ENCODE results near the gene TIGIT.

TIGIT gene

GRCh38 chr3:114327665-114328064 lies 33.8 kb downstream of the TIGIT start:
- no peak for DNase-seq (ENCODE audit: low read depth, low spot score)
- Histone ChIP-seq H3K9me3 (ENCODE audit: insufficient read depth, low read length) (peaks cover 14% of the 10 kb centered on the region; the same call in 1 of the 2 replicates), H3K4me3 (ENCODE audit: insufficient read length, low read depth) (no peak overlapping the region), H3K4me1 (ENCODE audit: insufficient read depth, insufficient read length) (no peaks in the 10 kb centered on the region), H3K9ac (ENCODE audit: insufficient read length, low read depth) (no peak overlapping the region), H3K36me3 (ENCODE audit: insufficient read depth, insufficient read length, low read length) (no peaks in the 10 kb centered on the region), H3K27me3 (ENCODE audit: insufficient read depth, insufficient read length) (no peaks in the 10 kb centered on the region)
- TF ChIP-seq SUZ12 (IDR thresholded peaks at IDR 0.05; ENCODE audit: extremely low read depth, insufficient read depth, insufficient read length): no peak

GRCh38 chr3:114328345-114328744 lies 34.5 kb downstream of the TIGIT start:
- Histone ChIP-seq H3K9me3 (ENCODE audit: insufficient read depth, low read length) (peaks cover 15% of the 10 kb centered on the region; the same call in 1 of the 2 replicates), H3K4me1 (ENCODE audit: insufficient read depth, insufficient read length) (no peaks in the 10 kb centered on the region), H3K36me3 (ENCODE audit: insufficient read depth, insufficient read length, low read length) (no peaks in the 10 kb centered on the region), H3K27me3 (ENCODE audit: insufficient read depth, insufficient read length) (no peaks in the 10 kb centered on the region), H3K9ac (ENCODE audit: insufficient read length, low read depth) (no peak overlapping the region), H3K4me3 (ENCODE audit: insufficient read length, low read depth) (no peak overlapping the region)
- TF ChIP-seq ZNF274 (IDR thresholded peaks at IDR 0.05; ENCODE audit: low read depth, low read length) (no peak), YY1 (IDR thresholded peaks at IDR 0.05; ENCODE audit: insufficient read depth, insufficient read length) (no peak), SUZ12 (IDR thresholded peaks at IDR 0.05; ENCODE audit: extremely low read depth, insufficient read depth, insufficient read length) (no peak)
- no peak for DNase-seq (ENCODE audit: low read depth, low spot score)

- H3K4me1 ChIP-seq (ENCODE audit: insufficient read depth, insufficient read length): no peaks in the 10 kb centered on the region
- TF ChIP-seq ZNF274 (IDR thresholded peaks at IDR 0.05; ENCODE audit: low read depth, low read length) (no peak), SUZ12 (IDR thresholded peaks at IDR 0.05; ENCODE audit: extremely low read depth, insufficient read depth, insufficient read length) (no peak), YY1 (IDR thresholded peaks at IDR 0.05; ENCODE audit: insufficient read depth, insufficient read length) (no peak)
- H3K36me3 ChIP-seq (ENCODE audit: insufficient read depth, insufficient read length, low read length): no peaks in the 10 kb centered on the region
- no peak overlapping the region for H3K9ac ChIP-seq (ENCODE audit: insufficient read length, low read depth)
- peaks cover 15% of the 10 kb centered on the region; the same call in 1 of the 2 replicates for H3K9me3 ChIP-seq (ENCODE audit: insufficient read depth, low read length)
- H3K27me3 ChIP-seq (ENCODE audit: insufficient read depth, insufficient read length): no peaks in the 10 kb centered on the region
- H3K4me3 ChIP-seq (ENCODE audit: insufficient read length, low read depth): no peak overlapping the region
- no peak for DNase-seq (ENCODE audit: low read depth, low spot score)
These were observed 36.0 kb downstream of the TIGIT start for GRCh38 chr3:114329823-114330222.

- H3K9ac ChIP-seq (ENCODE audit: insufficient read length, low read depth): no peak overlapping the region
- H3K36me3 ChIP-seq (ENCODE audit: insufficient read depth, insufficient read length, low read length): no peaks in the 10 kb centered on the region
- H3K4me3 ChIP-seq (ENCODE audit: insufficient read length, low read depth): no peak overlapping the region
- DNase-seq (ENCODE audit: low read depth, low spot score): no peak
- no peaks in the 10 kb centered on the region for H3K27me3 ChIP-seq (ENCODE audit: insufficient read depth, insufficient read length)
- H3K4me1 ChIP-seq (ENCODE audit: insufficient read depth, insufficient read length): no peaks in the 10 kb centered on the region
- TF ChIP-seq SUZ12 (IDR thresholded peaks at IDR 0.05; ENCODE audit: extremely low read depth, insufficient read depth, insufficient read length): no peak
- no peak for TF ChIP-seq YY1 (IDR thresholded peaks at IDR 0.05; ENCODE audit: insufficient read depth, insufficient read length)
- no peak for TF ChIP-seq ZNF274 (IDR thresholded peaks at IDR 0.05; ENCODE audit: low read depth, low read length)
- H3K9me3 ChIP-seq (ENCODE audit: insufficient read depth, low read length): peaks cover 15% of the 10 kb centered on the region; the same call in 1 of the 2 replicates
These were observed 37.2 kb downstream of the TIGIT start for GRCh38 chr3:114331007-114331406.

GRCh38 chr3:114331710-114332109 lies 37.9 kb downstream of the TIGIT start:
- Histone ChIP-seq H3K27me3 (ENCODE audit: insufficient read depth, insufficient read length) (no peaks in the 10 kb centered on the region), H3K4me1 (ENCODE audit: insufficient read depth, insufficient read length) (no peaks in the 10 kb centered on the region), H3K4me3 (ENCODE audit: insufficient read length, low read depth) (no peak overlapping the region), H3K36me3 (ENCODE audit: insufficient read depth, insufficient read length, low read length) (no peaks in the 10 kb centered on the region), H3K9me3 (ENCODE audit: insufficient read depth, low read length) (peaks cover 15% of the 10 kb centered on the region; the same call in 1 of the 2 replicates), H3K9ac (ENCODE audit: insufficient read length, low read depth) (no peak overlapping the region)
- no peak for TF ChIP-seq ZNF274 (IDR thresholded peaks at IDR 0.05; ENCODE audit: low read depth, low read length)
- no peak for DNase-seq (ENCODE audit: low read depth, low spot score)

GRCh38 chr3:114332342-114333179 lies 38.7 kb downstream of the TIGIT start:
- no peaks in the 10 kb centered on the region for H3K27me3 ChIP-seq (ENCODE audit: insufficient read depth, insufficient read length)
- H3K4me1 ChIP-seq (ENCODE audit: insufficient read depth, insufficient read length): no peaks in the 10 kb centered on the region
- TF ChIP-seq YY1 (IDR thresholded peaks at IDR 0.05; ENCODE audit: insufficient read depth, insufficient read length): no peak
- no peak for TF ChIP-seq SUZ12 (IDR thresholded peaks at IDR 0.05; ENCODE audit: extremely low read depth, insufficient read depth, insufficient read length)
- no peak for TF ChIP-seq ZNF274 (IDR thresholded peaks at IDR 0.05; ENCODE audit: low read depth, low read length)
- DNase-seq (ENCODE audit: low read depth, low spot score): no peak
- no peak overlapping the region for H3K9ac ChIP-seq (ENCODE audit: insufficient read length, low read depth)
- H3K9me3 ChIP-seq (ENCODE audit: insufficient read depth, low read length): peaks cover 15% of the 10 kb centered on the region; the same call in 1 of the 2 replicates
- no peak overlapping the region for H3K4me3 ChIP-seq (ENCODE audit: insufficient read length, low read depth)
- H3K36me3 ChIP-seq (ENCODE audit: insufficient read depth, insufficient read length, low read length): no peaks in the 10 kb centered on the region

GRCh38 chr3:114333180-114333922 lies 39.5 kb downstream of the TIGIT start:
- DNase-seq (ENCODE audit: low read depth, low spot score): peak; percentile 32
- no peaks in the 10 kb centered on the region for H3K36me3 ChIP-seq (ENCODE audit: insufficient read depth, insufficient read length, low read length)
- H3K27me3 ChIP-seq (ENCODE audit: insufficient read depth, insufficient read length): no peaks in the 10 kb centered on the region
- no peak overlapping the region for H3K9ac ChIP-seq (ENCODE audit: insufficient read length, low read depth)
- peaks cover 15% of the 10 kb centered on the region; the same call in 1 of the 2 replicates for H3K9me3 ChIP-seq (ENCODE audit: insufficient read depth, low read length)
- no peaks in the 10 kb centered on the region for H3K4me1 ChIP-seq (ENCODE audit: insufficient read depth, insufficient read length)
- no peak overlapping the region for H3K4me3 ChIP-seq (ENCODE audit: insufficient read length, low read depth)
- TF ChIP-seq ZNF274 (IDR thresholded peaks at IDR 0.05; ENCODE audit: low read depth, low read length) (no peak), YY1 (IDR thresholded peaks at IDR 0.05; ENCODE audit: insufficient read depth, insufficient read length) (no peak), SUZ12 (IDR thresholded peaks at IDR 0.05; ENCODE audit: extremely low read depth, insufficient read depth, insufficient read length) (no peak)
